ENCODE data around the gene SEMA4D.

DNA sequence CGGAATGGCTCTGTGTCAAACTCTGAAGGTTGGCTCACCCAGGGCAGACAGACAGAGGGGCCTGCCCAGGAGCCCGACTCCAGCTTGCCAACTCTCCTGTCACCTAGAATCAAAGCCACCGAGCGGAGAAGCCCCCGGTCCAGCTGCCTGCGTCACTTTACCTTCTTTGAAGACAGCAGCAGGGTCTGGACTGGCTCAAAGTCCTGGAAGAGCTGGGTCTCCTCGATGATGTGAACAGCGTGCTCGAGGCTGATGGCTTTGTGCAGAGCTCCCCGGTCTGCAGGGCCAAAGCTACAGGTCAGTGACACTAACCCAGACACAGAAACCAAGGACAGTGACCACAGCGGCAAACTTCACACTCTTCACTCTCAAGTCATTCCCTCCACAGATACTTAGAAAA, 111.7 kb downstream of the SEMA4D start:
- TF ChIP-seq, protein P1, sequence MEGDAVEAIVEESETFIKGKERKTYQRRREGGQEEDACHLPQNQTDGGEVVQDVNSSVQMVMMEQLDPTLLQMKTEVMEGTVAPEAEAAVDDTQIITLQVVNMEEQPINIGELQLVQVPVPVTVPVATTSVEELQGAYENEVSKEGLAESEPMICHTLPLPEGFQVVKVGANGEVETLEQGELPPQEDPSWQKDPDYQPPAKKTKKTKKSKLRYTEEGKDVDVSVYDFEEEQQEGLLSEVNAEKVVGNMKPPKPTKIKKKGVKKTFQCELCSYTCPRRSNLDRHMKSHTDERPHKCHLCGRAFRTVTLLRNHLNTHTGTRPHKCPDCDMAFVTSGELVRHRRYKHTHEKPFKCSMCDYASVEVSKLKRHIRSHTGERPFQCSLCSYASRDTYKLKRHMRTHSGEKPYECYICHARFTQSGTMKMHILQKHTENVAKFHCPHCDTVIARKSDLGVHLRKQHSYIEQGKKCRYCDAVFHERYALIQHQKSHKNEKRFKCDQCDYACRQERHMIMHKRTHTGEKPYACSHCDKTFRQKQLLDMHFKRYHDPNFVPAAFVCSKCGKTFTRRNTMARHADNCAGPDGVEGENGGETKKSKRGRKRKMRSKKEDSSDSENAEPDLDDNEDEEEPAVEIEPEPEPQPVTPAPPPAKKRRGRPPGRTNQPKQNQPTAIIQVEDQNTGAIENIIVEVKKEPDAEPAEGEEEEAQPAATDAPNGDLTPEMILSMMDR (IDR thresholded peaks at IDR 0.05; ENCODE audit: low read depth, low read length), result no peak
- no peak for TF ChIP-seq POLR2A (IDR thresholded peaks at IDR 0.05; ENCODE audit: extremely low read depth, insufficient read length)
- no peak for TF ChIP-seq MYC (IDR thresholded peaks at IDR 0.05; ENCODE audit: low read depth, low read length)

All from NB4 (cell line).